GM12878 (cell line): ENCODE results near the gene TOMM6.

Experiments
- ASH2L ChIP-seq: fragments of 300-600, 200-600 bp; sonication (generic); IDR thresholded peaks from 2 replicates; pipeline ENCODE4 v1.6.1; 2017; ENCODE audit warnings: low read depth, mild to moderate bottlenecking, borderline replicate concordance
- BACH1 ChIP-seq: fragments of 450-650 bp; IDR thresholded peaks from 2 replicates; pipeline ENCODE4 v1.6.1; 2017; ENCODE audit warnings: mild to moderate bottlenecking, borderline replicate concordance
- CBX5 ChIP-seq: sonication (generic); IDR thresholded peaks from 2 replicates; pipeline ENCODE4 v1.6.1; 2016; ENCODE audit warnings: low read depth, moderate library complexity, mild to moderate bottlenecking, inconsistent platforms
- EZH2 ChIP-seq: IDR thresholded peaks from 2 replicates; pipeline ENCODE4 v1.6.1; 2012; ENCODE audit warnings: low read depth, mild to moderate bottlenecking, control low read depth, inconsistent platforms, low read length, borderline replicate concordance; ENCODE audit not compliant: control insufficient read depth
- NFIC ChIP-seq: IDR thresholded peaks from 2 replicates; pipeline ENCODE4 v1.6.1; 2012; ENCODE audit warnings: low read depth, mild to moderate bottlenecking, inconsistent platforms, low read length, moderate library complexity
- POLR2A ChIP-seq: IDR thresholded peaks from 2 replicates; pipeline ENCODE4 v1.6.1; 2011; ENCODE audit warnings: low read depth, mild to moderate bottlenecking, low read length
- RBBP5 ChIP-seq: fragments of 200-600 bp; sonication (generic); conservative IDR thresholded peaks from 2 replicates; pipeline ENCODE4 v1.6.1; 2016
- SMARCA5 ChIP-seq: fragments of 450-650 bp; IDR thresholded peaks from 2 replicates; pipeline ENCODE4 v1.6.1; 2017; ENCODE audit warnings: mild to moderate bottlenecking
- TF ChIP-seq, protein P1 (sequence below), 3 experiments: IDR thresholded peaks in 2 of 3; conservative IDR thresholded peaks in 1 of 3; 2 replicates each; pipeline ENCODE4 v1.5.1; 2011; ENCODE audit warnings: low read depth in 3 of 3, low read length in 3 of 3, mild to moderate bottlenecking in 3 of 3, control low read depth in 2 of 3, moderate library complexity in 2 of 3, inconsistent platforms in 1 of 3, mixed read lengths in 1 of 3; ENCODE audit not compliant: control insufficient read depth in 2 of 3, insufficient read depth in 1 of 3; ENCODE audit errors: extremely low read depth in 1 of 3
- TF ChIP-seq, protein P2 (sequence below): fragments of 450-650 bp; IDR thresholded peaks from 2 replicates; pipeline ENCODE4 v1.6.1; 2016; ENCODE audit warnings: mild to moderate bottlenecking, moderate library complexity, borderline replicate concordance

DNA sequence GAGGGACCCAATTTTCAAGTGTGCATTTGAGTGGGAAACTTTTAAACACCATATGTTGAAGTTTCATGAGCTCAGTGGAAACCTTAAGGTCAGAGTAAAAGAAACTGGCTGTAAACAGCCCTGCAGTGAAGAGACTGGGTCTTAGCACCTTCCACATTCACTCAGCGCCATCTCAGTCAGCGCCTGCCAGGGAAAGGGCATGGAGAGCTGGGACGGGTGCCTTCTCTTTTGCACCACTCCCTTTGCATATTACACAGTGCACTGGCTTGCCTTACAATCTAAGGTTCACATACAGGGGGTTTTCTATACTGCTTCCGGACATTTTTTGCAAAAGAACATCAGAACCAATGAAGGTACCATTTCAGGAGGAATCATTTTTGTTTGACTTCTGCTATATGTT, 4.5 kb downstream of the TOMM6 start:
- TF ChIP-seq, protein P1, sequence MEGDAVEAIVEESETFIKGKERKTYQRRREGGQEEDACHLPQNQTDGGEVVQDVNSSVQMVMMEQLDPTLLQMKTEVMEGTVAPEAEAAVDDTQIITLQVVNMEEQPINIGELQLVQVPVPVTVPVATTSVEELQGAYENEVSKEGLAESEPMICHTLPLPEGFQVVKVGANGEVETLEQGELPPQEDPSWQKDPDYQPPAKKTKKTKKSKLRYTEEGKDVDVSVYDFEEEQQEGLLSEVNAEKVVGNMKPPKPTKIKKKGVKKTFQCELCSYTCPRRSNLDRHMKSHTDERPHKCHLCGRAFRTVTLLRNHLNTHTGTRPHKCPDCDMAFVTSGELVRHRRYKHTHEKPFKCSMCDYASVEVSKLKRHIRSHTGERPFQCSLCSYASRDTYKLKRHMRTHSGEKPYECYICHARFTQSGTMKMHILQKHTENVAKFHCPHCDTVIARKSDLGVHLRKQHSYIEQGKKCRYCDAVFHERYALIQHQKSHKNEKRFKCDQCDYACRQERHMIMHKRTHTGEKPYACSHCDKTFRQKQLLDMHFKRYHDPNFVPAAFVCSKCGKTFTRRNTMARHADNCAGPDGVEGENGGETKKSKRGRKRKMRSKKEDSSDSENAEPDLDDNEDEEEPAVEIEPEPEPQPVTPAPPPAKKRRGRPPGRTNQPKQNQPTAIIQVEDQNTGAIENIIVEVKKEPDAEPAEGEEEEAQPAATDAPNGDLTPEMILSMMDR (IDR thresholded peaks at IDR 0.05 in 2 of 3, conservative IDR thresholded peaks at IDR 0.05 in 1 of 3; ENCODE audit: control insufficient read depth in 2 of 3, extremely low read depth in 1 of 3, insufficient read depth in 1 of 3, low read depth in 3 of 3, low read length in 3 of 3) = no peak
- TF ChIP-seq ASH2L (no peak), POLR2A (peak; percentile 51; the same call in 1 of the 2 replicates), BACH1 (no peak), CBX5 (no peak), EZH2 (no peak), SMARCA5 (no peak), NFIC (no peak), RBBP5 (no peak)
- TF ChIP-seq, protein P2, sequence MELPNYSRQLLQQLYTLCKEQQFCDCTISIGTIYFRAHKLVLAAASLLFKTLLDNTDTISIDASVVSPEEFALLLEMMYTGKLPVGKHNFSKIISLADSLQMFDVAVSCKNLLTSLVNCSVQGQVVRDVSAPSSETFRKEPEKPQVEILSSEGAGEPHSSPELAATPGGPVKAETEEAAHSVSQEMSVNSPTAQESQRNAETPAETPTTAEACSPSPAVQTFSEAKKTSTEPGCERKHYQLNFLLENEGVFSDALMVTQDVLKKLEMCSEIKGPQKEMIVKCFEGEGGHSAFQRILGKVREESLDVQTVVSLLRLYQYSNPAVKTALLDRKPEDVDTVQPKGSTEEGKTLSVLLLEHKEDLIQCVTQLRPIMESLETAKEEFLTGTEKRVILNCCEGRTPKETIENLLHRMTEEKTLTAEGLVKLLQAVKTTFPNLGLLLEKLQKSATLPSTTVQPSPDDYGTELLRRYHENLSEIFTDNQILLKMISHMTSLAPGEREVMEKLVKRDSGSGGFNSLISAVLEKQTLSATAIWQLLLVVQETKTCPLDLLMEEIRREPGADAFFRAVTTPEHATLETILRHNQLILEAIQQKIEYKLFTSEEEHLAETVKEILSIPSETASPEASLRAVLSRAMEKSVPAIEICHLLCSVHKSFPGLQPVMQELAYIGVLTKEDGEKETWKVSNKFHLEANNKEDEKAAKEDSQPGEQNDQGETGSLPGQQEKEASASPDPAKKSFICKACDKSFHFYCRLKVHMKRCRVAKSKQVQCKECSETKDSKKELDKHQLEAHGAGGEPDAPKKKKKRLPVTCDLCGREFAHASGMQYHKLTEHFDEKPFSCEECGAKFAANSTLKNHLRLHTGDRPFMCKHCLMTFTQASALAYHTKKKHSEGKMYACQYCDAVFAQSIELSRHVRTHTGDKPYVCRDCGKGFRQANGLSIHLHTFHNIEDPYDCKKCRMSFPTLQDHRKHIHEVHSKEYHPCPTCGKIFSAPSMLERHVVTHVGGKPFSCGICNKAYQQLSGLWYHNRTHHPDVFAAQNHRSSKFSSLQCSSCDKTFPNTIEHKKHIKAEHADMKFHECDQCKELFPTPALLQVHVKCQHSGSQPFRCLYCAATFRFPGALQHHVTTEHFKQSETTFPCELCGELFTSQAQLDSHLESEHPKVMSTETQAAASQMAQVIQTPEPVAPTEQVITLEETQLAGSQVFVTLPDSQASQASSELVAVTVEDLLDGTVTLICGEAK = no peak
